B cell (primary cell): ENCODE data around the gene CCDC88C. TPM values are rescaled to one million over a fixed set of nuclear protein-coding genes. Genes with fewer than 3 reads are reported as not detected.

Experiments
- ATAC-seq: fragments of 200-7000 bp; cut with Tn5 transposase; one replicate; pipeline ENCODE4 v1.10.0; 2021; ENCODE audit warnings: low read depth, mild to moderate bottlenecking, moderate number of reproducible peaks, moderate library complexity
- CTCF ChIA-PET: fragments of 350-600 bp; sonication (Branson Sonifier 250); formaldehyde crosslinking; loops from one replicate; lab custom pipeline; 2021; ENCODE audit warnings: antibody characterized with exemption, inconsistent platforms; lab: Charles Lee
- POLR2A ChIA-PET: fragments of 350-600 bp; sonication (Branson Sonifier 250); formaldehyde crosslinking; loops from one replicate; lab custom pipeline; 2021; ENCODE audit warnings: antibody characterized with exemption; lab: Charles Lee
- DNase-seq: peaks from one replicate; pipeline ENCODE4 v3.0.0; 2013
- H2AFZ ChIP-seq: 2 replicates; pipeline ENCODE4 v1.6.1; 2012; ENCODE audit warnings: mild to moderate bottlenecking, low read depth, low read length; ENCODE audit not compliant: insufficient read depth, poor library complexity, severe bottlenecking
- H3K27ac ChIP-seq, 2 donors: 1 replicate in 1 of 2; 2 replicates in 1 of 2; pipeline ENCODE4 v1.5.1; 2012 to 2013; ENCODE audit warnings: low read length in 2 of 2, mild to moderate bottlenecking in 2 of 2, moderate library complexity in 1 of 2
- H3K27me3 ChIP-seq, 4 experiments: fragments of 200-600 bp in 1 of 4; sonication (generic) in 1 of 4; replicated peaks in 1 of 4; 1 replicate in 2 of 4; 2 replicates in 2 of 4; pipeline versions ENCODE4 v1.6.1 to v1.7.0; 2013 to 2016; ENCODE audit warnings: low read length in 3 of 4, mild to moderate bottlenecking in 2 of 4, mixed read lengths in 1 of 4, moderate library complexity in 1 of 4; ENCODE audit not compliant: insufficient read depth in 4 of 4, control insufficient read depth in 3 of 4; ENCODE audit errors: control extremely low read depth in 1 of 4
- H3K36me3 ChIP-seq, 2 experiments: replicated peaks in 1 of 2; 1 replicate in 1 of 2; 2 replicates in 1 of 2; pipeline versions ENCODE4 v1.6.1 to v1.7.1; 2013; ENCODE audit warnings: low read length in 1 of 2; ENCODE audit not compliant: insufficient read depth in 2 of 2, control insufficient read depth in 1 of 2; ENCODE audit errors: control extremely low read depth in 1 of 2, extremely low read depth in 1 of 2
- H3K4me1 ChIP-seq, 2 donors: fragments of 200-600 bp in 1 of 2; sonication (generic) in 1 of 2; 1 replicate in 1 of 2; 2 replicates in 1 of 2; pipeline versions ENCODE4 v1.5.1 to v1.6.1; 2013 to 2017; ENCODE audit warnings: low read length in 2 of 2; ENCODE audit not compliant: control insufficient read depth in 2 of 2, insufficient read depth in 2 of 2
- H3K4me2 ChIP-seq: replicated peaks from 2 replicates; pipeline ENCODE3; 2012; ENCODE audit warnings: mild to moderate bottlenecking, low read depth, low read length; ENCODE audit not compliant: poor library complexity, severe bottlenecking
- H3K4me3 ChIP-seq, 5 experiments: fragments of 200-600 bp in 1 of 5; sonication (generic) in 1 of 5; 1 replicate in 3 of 5; 2 replicates in 2 of 5; pipeline versions ENCODE4 v1.5.1 to v1.7.0; 2011 to 2016; ENCODE audit warnings: low read length in 4 of 5, mild to moderate bottlenecking in 4 of 5, low read depth in 2 of 5, control low read depth in 1 of 5, moderate library complexity in 1 of 5; ENCODE audit not compliant: insufficient read depth in 1 of 5; ENCODE audit errors: control extremely low read depth in 1 of 5, extremely low read depth in 1 of 5
- H3K79me2 ChIP-seq: fragments of 200-600 bp; sonication (generic); one replicate; pipeline ENCODE4 v1.6.0; 2016; ENCODE audit warnings: low read length; ENCODE audit not compliant: control insufficient read depth, insufficient read depth
- H3K9ac ChIP-seq: fragments of 200-600 bp; sonication (generic); 2 replicates; pipeline ENCODE4 v1.6.1; 2017; ENCODE audit warnings: mild to moderate bottlenecking, low read length, moderate library complexity
- H3K9me3 ChIP-seq, 3 donors: one replicate each; pipeline versions ENCODE4 v1.6.1 to v1.7.1; 2013; ENCODE audit warnings: low read length in 2 of 3; ENCODE audit not compliant: control insufficient read depth in 2 of 3, insufficient read depth in 1 of 3; ENCODE audit errors: control extremely low read depth in 1 of 3
- H4K20me1 ChIP-seq: 2 replicates; pipeline ENCODE4 v1.6.0; 2012; ENCODE audit warnings: mild to moderate bottlenecking, low read length; ENCODE audit not compliant: insufficient read depth, control insufficient read depth, poor library complexity, severe bottlenecking
- H3K27ac Mint-ChIP-seq: one replicate; pipeline ENCODE4 v1.8.0; 2021; ENCODE audit warnings: mixed read lengths
- H3K27me3 Mint-ChIP-seq: one replicate; pipeline ENCODE4 v1.8.0; 2021; ENCODE audit warnings: mixed read lengths
- H3K4me1 Mint-ChIP-seq: one replicate; pipeline ENCODE4 v1.8.0; 2021; ENCODE audit warnings: mixed read lengths
- H3K4me3 Mint-ChIP-seq: one replicate; pipeline ENCODE4 v1.8.0; 2021; ENCODE audit warnings: mixed read lengths
- H3K9me3 Mint-ChIP-seq: one replicate; pipeline ENCODE4 v1.8.0; 2022; ENCODE audit warnings: mixed read lengths; ENCODE audit not compliant: insufficient read depth
- CTCF ChIP-seq: fragments of 200-600 bp; IDR thresholded peaks from one replicate; pipeline ENCODE4 v1.8.0; 2022; ENCODE audit warnings: antibody characterized with exemption, mild to moderate bottlenecking
- EZH2 ChIP-seq: IDR thresholded peaks from 2 replicates; pipeline ENCODE4 v1.6.1; 2012; ENCODE audit warnings: borderline replicate concordance, low read depth, mild to moderate bottlenecking, moderate library complexity, low read length; ENCODE audit not compliant: insufficient read depth, poor library complexity, severe bottlenecking
- WGBS: methylation state at CpG from one replicate; pipeline ENCODE4 v1.1.5; 2013; ENCODE audit warnings: missing lambda C conversion rate; ENCODE audit not compliant: insufficient coverage; 5-methylcytosine and 5-hydroxymethylcytosine counted together
- intact Hi-C: fragments of 100-400 bp; cut with micrococcal nuclease; formaldehyde crosslinking; loops from one replicate; pipeline ENCODE4 v1.10.0; 2022
- polyA plus RNA-seq: library from polyadenylated mRNA; depleted of rRNA; stranded (reverse); fragments of >200 nt; gene quantifications from 2 replicates; pipeline ENCODE4 v1.2.3, GENCODE V29; 2012
- total RNA-seq, 2 donors: library from RNA; stranded (reverse); fragments of 120-200 nt in 1 of 2; gene quantifications; 1 replicate in 1 of 2; 2 replicates in 1 of 2; pipeline versions ENCODE4 v1.2.3 to v1.2.4, GENCODE V29; 2013 to 2022

The CCDC88C gene
- total and polyA plus RNA-seq, 2 donors (not counting 1 experiment from before 2014, with no cell fraction given): 98.7 to 181 TPM

GRCh38 chr14:91307652-91308051 is 110.0 kb downstream of the CCDC88C start:
- no peak overlapping the region for H3K9ac ChIP-seq
- no peak overlapping the region for H3K27ac Mint-ChIP-seq
- WGBS: 94% methylated on average over 7 of the region's 7 CpGs
- no peak for ATAC-seq
- no peak for TF ChIP-seq EZH2
- no peak for TF ChIP-seq CTCF
- no peak overlapping the region for H2AFZ ChIP-seq
- H3K9me3 Mint-ChIP-seq: no peaks in the 10 kb centered on the region
- POLR2A ChIA-PET: no interaction called here
- H3K4me3 ChIP-seq: no peak overlapping the region
- peaks cover 50% of the 10 kb centered on the region for H4K20me1 ChIP-seq
- no peak overlapping the region for H3K27ac ChIP-seq
- CTCF ChIA-PET: no interaction called here
- peaks cover 16% of the 10 kb centered on the region for H3K4me1 Mint-ChIP-seq
- H3K79me2 ChIP-seq: peaks cover 93% of the 10 kb centered on the region
- DNase-seq: no peak
- no peaks in the 10 kb centered on the region for H3K27me3 ChIP-seq
- H3K4me2 ChIP-seq: no peak overlapping the region
- intact Hi-C loops: no loop called here
- peaks cover 4 to 80% of the 10 kb centered on the region in 2 experiments for H3K36me3 ChIP-seq
- H3K4me3 Mint-ChIP-seq: no peak overlapping the region
- H3K27me3 Mint-ChIP-seq: no peaks in the 10 kb centered on the region
- peaks cover 18 to 23% of the 10 kb centered on the region in 2 donors for H3K4me1 ChIP-seq
- H3K9me3 ChIP-seq: peaks cover 0 to 6% (median 0%) of the 10 kb centered on the region in 3 donors

GRCh38 chr14:91307046-91307445 is 110.6 kb downstream of the CCDC88C start:
- Histone ChIP-seq H3K27ac (no peak overlapping the region), H3K27me3 (no peaks in the 10 kb centered on the region), H2AFZ (no peak overlapping the region), H3K9ac (no peak overlapping the region), H4K20me1 (peaks cover 56% of the 10 kb centered on the region), H3K79me2 (peaks cover 95% of the 10 kb centered on the region), H3K4me3 (no peak overlapping the region), H3K4me1 (peaks cover 18 to 20% of the 10 kb centered on the region in 2 donors), H3K4me2 (no peak overlapping the region), H3K36me3 (peaks cover 4 to 83% of the 10 kb centered on the region in 2 experiments), H3K9me3 (peaks cover 0 to 6% (median 0%) of the 10 kb centered on the region in 3 donors)
- TF ChIP-seq CTCF (no peak), EZH2 (no peak)
- CTCF ChIA-PET: no interaction called here
- no peaks in the 10 kb centered on the region for H3K27me3 Mint-ChIP-seq
- H3K4me3 Mint-ChIP-seq: no peak overlapping the region
- intact Hi-C loops: no loop called here
- 90% methylated on average over 11 of the region's 12 CpGs for WGBS
- ATAC-seq (no peak), DNase-seq (no peak)
- no peak overlapping the region for H3K27ac Mint-ChIP-seq
- peaks cover 21% of the 10 kb centered on the region for H3K4me1 Mint-ChIP-seq
- no peaks in the 10 kb centered on the region for H3K9me3 Mint-ChIP-seq
- POLR2A ChIA-PET: no interaction called here
